Measurements from ENCODE around the gene LPAR3.

DNA sequence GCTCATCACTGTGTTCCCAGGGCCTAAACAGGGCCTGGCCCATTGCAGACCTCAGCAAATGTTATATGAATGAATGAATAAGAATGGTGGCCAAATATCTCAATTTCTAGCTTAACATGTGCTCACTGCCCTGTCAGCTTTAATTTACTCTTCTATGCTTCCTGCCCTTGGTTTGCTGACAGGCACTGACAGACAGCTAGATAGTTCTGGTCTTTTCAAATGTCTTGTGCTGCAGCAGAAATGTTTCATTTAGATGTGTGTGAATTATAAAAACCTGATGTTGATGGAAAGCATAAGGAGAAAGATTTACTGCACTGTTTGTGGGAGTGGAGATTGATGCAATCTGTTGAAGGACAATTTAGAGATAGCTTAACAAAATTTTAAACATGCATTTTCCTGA lies 48.9 kb downstream of the LPAR3 start:
- TF ChIP-seq POLR2A (IDR thresholded peaks at IDR 0.05; ENCODE audit: insufficient read depth in 1 of 2, low read depth in 2 of 2, low read length in 2 of 2) (no peak), RBAK (CRISPR knock-in tag; IDR thresholded peaks at IDR 0.05) (no peak), CREM (IDR thresholded peaks at IDR 0.05) (no peak), CREM (CRISPR knock-in tag; IDR thresholded peaks at IDR 0.05) (no peak), ARNT (IDR thresholded peaks at IDR 0.05) (no peak), MXD4 (CRISPR knock-in tag; IDR thresholded peaks at IDR 0.05) (no peak), SRSF9 (IDR thresholded peaks at IDR 0.05; ENCODE audit: borderline replicate concordance, insufficient read depth, low read depth, low read length, poor library complexity, severe bottlenecking) (no peak), NFIC (IDR thresholded peaks at IDR 0.05; ENCODE audit: low read length) (no peak)
- TF ChIP-seq, protein P1, sequence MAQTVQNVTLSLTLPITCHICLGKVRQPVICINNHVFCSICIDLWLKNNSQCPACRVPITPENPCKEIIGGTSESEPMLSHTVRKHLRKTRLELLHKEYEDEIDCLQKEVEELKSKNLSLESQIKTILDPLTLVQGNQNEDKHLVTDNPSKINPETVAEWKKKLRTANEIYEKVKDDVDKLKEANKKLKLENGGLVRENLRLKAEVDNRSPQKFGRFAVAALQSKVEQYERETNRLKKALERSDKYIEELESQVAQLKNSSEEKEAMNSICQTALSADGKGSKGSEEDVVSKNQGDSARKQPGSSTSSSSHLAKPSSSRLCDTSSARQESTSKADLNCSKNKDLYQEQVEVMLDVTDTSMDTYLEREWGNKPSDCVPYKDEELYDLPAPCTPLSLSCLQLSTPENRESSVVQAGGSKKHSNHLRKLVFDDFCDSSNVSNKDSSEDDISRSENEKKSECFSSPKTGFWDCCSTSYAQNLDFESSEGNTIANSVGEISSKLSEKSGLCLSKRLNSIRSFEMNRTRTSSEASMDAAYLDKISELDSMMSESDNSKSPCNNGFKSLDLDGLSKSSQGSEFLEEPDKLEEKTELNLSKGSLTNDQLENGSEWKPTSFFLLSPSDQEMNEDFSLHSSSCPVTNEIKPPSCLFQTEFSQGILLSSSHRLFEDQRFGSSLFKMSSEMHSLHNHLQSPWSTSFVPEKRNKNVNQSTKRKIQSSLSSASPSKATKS (CRISPR knock-in tag; IDR thresholded peaks at IDR 0.05), result no peak
- TF ChIP-seq, protein P2, sequence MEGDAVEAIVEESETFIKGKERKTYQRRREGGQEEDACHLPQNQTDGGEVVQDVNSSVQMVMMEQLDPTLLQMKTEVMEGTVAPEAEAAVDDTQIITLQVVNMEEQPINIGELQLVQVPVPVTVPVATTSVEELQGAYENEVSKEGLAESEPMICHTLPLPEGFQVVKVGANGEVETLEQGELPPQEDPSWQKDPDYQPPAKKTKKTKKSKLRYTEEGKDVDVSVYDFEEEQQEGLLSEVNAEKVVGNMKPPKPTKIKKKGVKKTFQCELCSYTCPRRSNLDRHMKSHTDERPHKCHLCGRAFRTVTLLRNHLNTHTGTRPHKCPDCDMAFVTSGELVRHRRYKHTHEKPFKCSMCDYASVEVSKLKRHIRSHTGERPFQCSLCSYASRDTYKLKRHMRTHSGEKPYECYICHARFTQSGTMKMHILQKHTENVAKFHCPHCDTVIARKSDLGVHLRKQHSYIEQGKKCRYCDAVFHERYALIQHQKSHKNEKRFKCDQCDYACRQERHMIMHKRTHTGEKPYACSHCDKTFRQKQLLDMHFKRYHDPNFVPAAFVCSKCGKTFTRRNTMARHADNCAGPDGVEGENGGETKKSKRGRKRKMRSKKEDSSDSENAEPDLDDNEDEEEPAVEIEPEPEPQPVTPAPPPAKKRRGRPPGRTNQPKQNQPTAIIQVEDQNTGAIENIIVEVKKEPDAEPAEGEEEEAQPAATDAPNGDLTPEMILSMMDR (CRISPR knock-in tag; IDR thresholded peaks at IDR 0.05), result no peak

Data from HepG2 (cell line).